NCI-H1694 (cell line): ENCODE data around the gene NECTIN2.
"Not testable (repeated sequence)": the region's sequence is repeated elsewhere in the genome, so short reads cannot be mapped to it uniquely, and the experiment has no call there.

ENCODE experiments used
- DNase-seq: peaks from one replicate; lab custom pipeline; 2025; lab: John Stamatoyannopoulos, UW

The NECTIN2 gene

DNA sequence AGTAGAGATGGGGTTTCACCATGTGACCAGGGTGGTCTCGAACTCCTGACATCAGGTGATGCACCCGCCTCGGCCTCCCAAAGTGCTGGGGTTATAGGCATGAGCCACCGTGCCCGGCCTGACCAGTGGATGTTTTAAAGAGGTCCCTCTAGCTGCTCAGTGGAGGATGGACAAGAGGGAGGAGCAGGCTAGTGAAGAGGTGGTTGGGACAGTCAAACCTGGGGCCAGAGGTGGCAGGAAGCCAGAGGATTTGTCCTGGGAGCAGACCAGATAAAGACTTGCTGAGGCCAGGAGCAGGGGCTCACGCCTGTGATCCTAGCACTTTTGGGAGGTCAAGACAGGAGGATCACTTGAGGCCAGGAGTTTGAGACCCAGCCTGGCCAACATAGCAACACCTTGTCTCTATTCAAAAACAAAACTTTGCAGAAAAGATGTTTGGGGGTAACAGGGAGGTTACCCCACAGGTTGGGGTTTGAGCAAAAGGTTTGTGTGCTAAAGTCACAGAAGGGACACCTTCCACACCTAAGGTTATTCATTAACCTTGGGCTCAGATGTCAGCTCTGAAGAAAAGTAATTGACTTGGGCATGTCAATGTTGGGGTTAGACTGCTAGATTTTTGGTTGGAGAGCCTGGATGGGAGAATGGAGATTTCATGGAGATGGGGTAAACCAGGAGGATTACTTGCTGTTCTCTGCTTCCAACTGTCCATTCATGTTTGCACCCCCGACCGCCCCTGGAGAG is 28.2 kb upstream of the NECTIN2 start:
- no peak for DNase-seq

DNA sequence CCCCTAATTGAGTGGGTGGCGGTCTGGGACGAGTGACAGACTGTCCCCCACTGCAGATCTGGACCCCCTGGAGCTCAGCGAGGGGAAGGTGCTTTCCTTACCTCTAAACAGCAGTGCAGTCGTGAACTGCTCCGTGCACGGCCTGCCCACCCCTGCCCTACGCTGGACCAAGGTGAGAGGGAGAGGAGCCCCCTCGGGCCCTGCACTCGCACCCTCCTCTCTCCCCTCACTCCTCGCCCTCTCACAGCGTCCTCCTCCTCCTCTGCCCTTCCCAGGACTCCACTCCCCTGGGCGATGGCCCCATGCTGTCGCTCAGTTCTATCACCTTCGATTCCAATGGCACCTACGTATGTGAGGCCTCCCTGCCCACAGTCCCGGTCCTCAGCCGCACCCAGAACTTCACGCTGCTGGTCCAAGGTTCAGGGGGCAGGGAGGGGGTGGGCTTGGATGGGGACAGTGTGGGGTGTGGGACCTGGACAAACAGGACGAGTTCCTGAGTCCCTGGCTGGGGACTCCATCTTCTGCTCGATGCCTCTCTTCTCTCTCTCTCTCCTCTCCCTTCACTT is 27.5 kb upstream of the NECTIN2 start:
- DNase-seq = no peak

DNA sequence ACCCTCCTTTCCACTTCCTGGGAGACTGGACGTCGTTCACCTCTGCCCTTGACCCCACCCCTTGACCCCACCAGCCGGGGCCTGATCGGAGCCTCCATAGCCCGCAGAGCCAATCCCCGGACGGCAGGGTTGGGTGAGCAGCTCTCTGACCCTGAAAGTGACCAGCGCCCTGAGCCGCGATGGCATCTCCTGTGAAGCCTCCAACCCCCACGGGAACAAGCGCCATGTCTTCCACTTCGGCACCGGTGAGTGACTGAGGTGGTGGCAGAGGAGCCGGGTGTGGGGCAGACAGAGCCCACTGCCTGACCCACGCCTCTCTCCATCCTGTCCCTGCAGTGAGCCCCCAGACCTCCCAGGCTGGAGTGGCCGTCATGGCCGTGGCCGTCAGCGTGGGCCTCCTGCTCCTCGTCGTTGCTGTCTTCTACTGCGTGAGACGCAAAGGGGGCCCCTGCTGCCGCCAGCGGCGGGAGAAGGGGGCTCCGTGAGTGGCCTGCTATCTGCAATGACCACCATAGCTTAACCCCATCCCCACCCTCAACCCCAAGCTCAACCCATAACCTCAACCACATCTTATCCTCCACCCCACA is 26.8 kb upstream of the NECTIN2 start:
- DNase-seq = no peak

DNA sequence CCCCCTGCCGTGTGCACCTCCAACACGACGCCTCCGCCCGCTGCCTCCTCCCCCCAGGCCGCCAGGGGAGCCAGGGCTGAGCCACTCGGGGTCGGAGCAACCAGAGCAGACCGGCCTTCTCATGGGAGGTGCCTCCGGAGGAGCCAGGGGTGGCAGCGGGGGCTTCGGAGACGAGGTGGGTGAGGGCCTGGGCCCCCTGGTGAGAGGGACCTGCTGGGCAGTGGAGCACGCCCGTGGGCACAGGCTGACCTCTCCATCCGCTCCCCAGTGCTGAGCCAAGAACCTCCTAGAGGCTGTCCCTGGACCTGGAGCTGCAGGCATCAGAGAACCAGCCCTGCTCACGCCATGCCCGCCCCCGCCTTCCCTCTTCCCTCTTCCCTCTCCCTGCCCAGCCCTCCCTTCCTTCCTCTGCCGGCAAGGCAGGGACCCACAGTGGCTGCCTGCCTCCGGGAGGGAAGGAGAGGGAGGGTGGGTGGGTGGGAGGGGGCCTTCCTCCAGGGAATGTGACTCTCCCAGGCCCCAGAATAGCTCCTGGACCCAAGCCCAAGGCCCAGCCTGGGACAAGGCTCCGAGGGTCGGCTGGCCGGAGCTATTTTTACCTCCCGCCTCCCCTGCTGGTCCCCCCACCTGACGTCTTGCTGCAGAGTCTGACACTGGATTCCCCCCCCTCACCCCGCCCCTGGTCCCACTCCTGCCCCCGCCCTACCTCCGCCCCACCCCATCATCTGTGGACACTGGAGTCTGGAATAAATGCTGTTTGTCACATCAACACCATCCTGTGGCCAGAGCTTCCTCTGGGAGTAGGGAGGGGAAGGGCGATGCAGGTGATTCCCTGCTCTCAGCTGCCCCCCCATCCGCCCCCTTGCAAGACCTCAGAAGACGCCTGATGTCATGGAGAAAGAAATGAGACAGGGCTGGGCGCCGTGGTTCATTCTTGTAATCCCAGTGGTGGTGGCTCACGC is 25.2 kb upstream of the NECTIN2 start:
- DNase-seq = no peak

DNA sequence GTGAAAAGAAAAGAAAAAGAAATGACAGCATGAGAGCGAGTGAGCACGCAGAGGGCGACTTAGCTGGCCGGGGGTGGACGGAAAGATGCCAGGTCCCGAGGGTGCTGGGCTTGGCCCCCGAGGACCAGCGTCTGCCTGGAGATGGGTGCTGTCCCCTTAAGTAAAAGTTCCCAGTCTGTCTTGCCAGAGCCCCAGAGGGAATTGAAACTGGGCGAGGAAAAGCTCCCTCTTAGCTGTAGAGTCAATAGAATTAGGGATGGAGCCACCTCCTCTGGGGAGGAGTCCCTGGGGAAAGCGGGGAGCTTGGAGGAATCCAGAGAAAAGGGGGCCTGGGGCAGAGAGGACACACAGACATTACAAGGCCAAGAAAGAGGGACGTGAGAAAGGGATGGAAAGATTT is 23.9 kb upstream of the NECTIN2 start:
- DNase-seq = no peak

DNA sequence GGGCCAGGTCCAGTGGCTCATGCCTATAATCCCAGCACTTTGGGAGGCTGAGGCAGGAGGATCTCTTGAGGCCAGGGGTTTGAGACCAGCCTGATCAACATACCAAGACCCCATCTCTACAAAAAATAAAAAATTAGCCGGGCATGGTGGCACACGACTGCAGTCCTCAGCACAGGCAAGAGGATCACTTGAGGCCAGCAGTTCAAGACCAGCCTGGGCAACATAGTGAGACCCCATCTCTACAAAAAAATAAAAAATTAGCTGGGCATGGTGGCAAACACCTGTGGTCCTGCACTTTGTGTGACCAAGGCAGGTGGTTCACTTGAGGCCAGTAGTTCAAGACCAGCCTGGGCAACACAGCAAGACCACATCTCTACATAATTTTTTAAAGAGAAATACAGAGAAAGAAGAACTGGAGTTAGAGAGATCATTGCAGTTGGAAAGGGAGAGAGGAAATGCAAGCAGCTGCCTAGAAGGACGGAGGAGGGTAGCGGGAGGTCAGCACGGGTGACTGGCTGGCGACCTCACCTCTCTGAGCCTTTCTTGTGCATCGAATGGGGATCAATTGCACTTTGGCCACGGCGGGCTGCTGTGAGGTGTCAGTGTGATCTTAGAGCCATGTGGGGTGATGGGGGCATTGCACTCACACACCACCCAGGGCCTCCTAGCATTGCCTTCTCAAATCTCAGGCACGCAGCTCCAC is 23.3 kb upstream of the NECTIN2 start:
- DNase-seq = no peak

DNA sequence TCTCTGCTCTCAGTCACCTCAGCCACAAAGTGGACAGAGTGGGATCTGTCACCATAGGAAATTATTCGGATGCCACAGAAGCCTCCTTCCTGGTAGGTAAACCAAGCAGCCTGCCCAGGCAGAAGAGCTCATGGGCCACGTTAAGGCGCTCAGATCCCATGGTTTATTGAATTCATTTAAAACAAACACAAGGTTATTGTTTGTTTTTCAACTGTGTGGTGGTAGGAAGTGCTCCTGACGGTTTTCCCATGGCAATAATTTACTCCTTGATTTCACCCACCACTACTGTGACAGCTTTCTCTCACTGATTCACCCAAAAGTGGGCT is 22.8 kb upstream of the NECTIN2 start:
- no peak for DNase-seq

DNA sequence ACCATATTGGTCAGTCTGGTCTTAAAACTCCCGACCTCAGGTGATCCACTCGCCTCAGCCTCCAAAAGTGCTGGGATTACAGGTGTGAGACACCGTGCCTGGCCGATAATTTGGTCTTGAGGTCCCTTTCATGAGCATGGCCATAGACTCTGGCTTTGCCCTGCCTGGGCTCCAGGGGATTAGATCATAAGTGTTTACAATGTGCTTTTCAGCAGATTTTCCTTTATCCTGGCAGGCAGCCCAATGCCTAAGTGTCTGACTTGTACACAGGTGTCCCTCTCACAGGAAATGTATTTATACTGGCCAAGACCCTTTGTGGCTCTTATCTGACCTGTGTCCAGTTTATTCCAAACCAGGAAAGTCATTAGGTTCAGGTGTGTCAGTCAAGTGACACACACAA is 21.3 kb upstream of the NECTIN2 start:
- DNase-seq = no peak

DNA sequence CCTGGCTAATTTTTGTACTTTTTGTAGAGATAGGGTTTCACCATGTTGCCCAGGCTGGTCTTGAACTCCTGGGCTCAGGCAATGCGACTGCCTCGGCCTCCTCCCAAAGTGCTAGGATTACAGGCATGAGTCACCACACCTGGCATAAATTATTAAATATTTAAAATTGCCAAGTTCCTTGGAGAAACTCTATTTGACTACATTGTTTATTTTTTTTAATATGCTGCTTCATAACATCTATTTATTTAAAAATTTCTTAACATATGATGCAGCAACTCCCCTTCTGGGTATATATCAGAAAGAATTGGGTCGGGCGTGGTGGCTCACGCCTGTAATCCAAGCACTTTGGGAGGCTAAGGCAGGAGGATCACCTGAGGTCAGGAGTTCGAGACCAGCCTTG is 13.2 kb upstream of the NECTIN2 start:
- DNase-seq = not testable (repeated sequence)

DNA sequence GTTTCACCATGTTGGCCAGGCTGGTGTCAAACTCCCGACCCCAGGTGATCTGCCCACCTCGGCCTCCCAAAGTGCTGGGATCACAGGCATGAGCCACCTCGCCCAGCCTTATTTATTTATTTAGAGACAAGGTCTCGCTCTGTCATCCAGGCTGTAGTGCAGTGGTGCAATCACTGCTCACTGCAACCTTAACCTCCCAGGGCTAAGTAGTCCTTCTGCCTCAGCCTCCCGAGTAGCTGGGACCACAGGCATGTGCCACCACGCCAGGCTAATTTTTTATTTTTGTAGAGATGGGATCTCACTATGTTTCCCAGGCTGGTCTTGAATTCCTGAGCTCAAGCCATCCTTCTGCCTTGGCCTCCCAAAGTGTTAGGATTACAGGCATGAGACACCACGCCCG is 11.7 kb upstream of the NECTIN2 start:
- DNase-seq = not testable (repeated sequence)

DNA sequence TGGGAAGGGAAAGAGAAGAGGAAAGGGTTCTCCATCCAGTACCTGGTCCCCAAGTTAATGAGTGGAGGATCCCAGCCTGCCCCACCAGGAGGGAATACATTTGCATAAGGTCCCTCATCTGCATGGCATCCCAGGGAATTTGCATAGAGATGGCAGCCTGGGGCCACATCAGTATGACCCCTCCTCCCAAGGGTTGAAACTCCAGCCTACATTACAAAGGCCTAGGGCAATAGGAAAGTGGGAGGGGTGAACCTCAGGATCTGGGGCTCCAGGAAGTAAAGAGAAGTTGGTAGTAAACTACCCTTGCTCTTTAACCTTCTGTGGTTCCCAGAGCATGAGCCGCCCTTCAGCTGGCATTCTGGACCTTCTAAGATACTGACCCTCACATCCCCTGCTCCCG is 6.8 kb upstream of the NECTIN2 start:
- DNase-seq = no peak

DNA sequence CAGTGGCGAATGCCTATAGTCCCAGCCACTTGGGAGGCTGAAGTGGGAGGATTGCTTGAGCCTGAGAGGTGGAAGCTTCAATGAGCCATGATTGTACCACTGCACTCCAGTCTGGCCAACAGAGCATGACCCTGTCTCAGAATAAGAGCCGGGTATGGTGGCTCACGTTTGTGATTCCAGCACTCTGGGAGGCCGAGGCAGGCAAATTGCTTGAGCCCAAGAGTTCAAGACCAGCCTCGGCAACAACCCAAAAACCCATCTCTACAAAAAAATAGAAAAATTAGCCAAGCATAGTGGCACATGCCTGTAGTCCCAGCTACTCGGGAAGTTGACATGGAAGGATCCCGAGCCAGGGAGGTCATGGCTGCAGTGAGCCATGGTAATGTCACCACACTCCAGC is 5.3 kb upstream of the NECTIN2 start:
- no peak for DNase-seq

DNA sequence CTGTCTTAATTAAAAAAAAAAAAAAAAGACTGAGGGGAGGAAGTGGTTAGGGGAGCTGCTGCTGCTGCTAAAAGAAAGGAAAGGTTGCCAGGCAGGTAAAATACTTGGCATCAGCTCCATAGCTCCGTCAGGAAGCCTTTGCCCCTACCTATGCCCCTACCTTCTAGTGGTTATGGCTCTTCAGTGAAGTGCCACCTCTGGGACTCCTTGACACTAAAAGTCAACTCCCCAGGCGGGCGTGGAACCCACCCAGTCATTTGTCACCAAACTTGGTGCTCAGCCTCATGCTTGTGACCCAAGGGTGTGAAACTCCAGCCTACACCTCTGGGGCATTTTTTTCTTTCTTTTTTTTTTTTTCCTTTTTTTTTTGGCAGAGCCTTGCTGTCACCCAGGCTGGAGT is 4.9 kb upstream of the NECTIN2 start:
- no peak for DNase-seq

DNA sequence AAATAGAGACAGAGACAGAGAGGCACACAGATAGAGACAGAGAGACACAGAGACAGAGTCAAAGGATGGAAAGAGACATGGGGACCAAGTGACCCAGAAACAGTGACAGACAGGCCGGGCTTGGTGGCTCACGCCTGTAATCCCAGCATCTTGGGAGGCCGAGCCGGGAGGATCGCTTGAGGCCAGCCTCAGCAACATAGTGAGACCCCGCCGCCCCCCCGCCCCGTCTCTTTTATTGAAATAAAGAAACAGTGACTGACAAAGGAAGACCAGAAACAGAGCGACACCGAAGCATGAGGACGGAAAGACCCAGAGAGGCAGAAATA is 848 bp upstream of the NECTIN2 start:
- DNase-seq = no peak

DNA sequence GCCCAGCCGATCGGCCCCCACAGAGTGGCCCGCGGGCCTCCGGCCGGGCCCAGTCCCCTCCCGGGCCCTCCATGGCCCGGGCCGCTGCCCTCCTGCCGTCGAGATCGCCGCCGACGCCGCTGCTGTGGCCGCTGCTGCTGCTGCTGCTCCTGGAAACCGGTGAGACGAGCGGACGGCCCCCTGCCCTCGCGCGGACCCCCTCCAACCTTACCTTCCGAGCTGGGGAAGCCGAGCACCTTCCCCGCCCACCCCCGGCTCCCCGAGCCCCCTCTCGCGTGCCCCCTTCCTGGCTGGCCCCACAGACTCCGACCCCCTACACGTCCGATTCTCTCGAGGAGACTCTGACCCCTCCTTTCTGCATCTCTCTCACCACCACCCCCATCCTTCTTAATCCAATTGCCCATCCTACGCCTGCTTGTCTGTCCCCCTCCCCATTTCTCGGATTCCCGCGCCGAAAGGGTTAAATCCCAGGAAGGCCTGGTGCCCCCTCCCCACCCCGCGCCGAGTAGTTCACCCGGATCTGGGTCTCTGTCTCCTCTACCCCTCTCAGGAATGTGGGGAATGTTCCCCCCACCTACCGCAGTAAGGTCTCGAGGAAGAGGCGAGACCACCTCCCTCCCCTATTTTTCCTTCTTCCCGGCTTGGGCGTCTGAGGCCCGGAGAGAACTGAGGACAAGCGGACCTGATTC is 502 bp downstream of the NECTIN2 start:
- no peak for DNase-seq

DNA sequence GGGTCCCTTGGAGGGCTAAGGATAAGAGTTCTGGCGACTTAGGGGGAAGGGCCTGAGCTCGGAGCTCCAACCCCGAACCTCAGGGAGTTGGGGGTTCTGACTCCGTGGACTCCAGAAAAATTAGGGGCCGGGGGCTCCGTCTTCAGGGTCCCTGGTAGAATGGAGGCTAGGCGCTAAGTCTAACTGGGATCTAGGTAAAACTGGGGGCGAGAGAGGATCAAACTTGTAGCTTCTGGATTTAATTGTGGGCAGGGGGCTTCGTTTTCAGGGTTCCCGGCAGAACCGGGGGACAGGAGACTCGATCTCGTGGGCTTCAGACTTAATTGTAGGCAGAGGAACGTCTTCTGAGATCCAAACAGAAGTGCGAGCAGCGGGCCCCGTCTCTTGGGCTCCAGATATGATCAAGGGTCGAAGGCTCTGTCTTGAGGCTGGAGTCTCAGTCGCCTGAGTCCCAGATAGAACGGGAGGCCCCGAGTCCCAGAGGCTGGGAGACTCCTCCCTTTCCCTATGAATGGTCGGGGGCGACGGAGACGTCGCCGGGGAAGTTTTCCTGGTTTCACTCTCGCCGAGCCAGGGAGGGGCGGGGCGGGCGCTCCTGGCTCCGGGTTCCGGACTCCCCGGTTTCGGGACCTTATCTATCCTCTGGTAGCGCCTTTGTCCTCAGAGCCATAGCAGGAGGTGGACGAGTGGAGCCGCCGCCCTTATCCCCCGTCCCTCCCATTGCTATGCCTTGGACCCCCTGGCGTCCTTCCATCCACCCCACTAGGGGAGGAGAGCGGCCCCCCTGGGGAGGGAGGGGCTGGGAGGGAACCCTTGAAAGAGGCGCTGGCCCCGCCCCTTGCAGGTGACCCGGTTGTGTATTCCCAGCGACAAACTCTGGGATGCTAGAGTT is 1.3 kb downstream of the NECTIN2 start:
- no peak for DNase-seq

DNA sequence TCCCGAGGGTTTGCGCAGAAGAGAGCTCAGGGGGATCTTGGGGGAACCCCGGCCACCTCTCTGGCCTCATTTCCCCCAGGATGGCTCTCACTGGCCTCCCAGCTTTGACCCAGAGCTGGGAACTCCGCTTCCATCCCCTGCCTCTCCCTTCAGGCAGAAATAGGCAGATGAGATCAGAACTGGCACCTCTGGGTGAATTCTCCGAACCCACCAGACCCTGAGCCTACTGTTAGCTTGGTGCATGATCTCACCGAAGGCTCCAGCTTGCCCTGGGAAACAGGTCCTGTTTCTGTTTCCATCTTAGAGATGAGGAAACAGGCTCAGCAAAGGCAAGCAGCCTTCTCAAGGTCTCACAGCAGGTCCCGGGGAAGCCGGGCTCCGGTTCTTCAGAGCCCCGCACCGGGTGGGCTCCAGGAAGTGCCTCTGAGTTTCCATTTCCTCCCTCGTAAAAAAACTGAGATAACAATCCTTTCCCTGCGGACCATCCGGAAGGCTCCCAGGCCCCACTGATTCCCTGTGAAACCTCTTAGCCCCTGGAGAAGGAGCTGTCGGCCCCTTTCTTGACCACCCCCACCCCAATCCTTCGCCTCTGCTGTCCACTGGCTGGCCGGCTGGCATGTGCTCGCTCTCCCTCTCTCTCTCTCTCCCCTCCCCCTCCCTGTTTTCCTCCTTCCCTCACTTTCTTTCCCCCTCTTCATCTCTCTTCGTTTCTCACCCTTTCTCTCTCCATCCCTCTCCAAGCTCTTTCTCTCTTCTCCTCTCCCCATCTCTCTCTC is 2.1 kb downstream of the NECTIN2 start:
- DNase-seq = no peak

DNA sequence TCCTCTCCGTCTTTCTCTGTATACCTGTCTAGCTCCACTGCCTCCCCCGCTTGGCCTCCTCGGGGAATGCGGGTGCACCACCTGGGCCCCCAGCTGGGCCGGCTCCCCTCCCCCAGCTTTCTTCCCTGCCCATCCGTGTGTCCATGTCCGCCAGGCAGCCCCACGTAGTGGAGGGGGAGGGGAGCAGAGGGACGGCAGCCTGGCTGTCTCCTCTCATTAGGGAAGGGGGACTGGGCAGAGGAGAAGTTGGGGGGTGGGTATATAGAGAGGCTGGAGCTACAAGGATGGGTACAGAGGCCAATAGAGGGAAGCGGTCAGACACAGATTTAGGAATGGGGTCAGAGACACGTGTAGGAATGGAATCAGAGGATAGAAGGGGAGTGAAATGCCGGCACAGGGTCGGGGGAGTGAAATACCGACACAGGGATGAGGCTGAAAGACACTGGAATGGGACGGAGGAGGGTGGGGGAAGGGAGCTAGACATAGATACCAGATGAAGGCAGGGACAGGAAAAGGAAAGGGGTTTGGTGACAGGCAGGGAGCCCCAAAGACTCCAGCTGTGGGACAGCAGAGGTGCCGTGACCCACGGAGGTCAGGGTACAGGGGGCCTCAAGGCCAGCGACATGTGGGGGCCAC is 2.8 kb downstream of the NECTIN2 start:
- DNase-seq = no peak

DNA sequence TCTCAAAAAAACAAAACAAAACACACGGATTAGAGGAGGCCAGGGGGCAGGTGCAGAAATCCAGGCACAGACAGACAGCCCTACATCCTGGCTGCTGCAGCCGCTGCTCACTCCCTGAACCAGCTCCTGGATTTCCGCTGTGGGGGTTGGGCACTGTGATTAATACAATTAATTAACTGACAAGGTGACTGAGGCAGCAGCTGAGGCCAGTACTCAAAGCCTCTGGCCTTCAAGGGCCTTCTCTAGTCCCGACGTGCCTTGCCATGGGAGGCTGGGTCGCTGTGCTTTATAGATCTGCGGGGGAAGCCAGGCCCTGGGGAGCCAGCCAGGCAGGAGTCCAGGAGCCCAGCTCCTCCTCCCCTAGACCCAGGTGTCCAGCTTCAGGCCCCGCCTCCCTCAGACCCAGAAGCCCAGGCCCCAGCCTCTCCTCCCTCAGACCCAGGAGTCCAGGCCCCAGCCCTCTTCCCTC is 4.6 kb downstream of the NECTIN2 start:
- no peak for DNase-seq
